K562 (cell line): ENCODE measurements around the gene SULT2B1. TPM values are rescaled to one million over a fixed set of nuclear protein-coding genes. Genes with fewer than 3 reads are reported as not detected.

Source experiments
- ASH1L ChIP-seq: fragments of 450-650 bp; IDR thresholded peaks from 2 replicates; pipeline ENCODE4 v1.6.1; 2018; ENCODE audit warnings: borderline replicate concordance, mild to moderate bottlenecking, low read depth; ENCODE audit not compliant: partially characterized antibody
- ELF4 ChIP-seq: fragments of 450-650 bp; formaldehyde crosslinking; IDR thresholded peaks from 2 replicates; pipeline ENCODE4 v1.4.0; 2022; ENCODE audit warnings: missing genetic modification characterization
- HDGF ChIP-seq: fragments of 450-650 bp; IDR thresholded peaks from 2 replicates; pipeline ENCODE4 v1.6.1; 2016
- HMBOX1 ChIP-seq: sonication (generic); IDR thresholded peaks from 2 replicates; pipeline ENCODE4 v1.6.1; 2016
- PCBP1 ChIP-seq: fragments of 200-400 bp; formaldehyde crosslinking; IDR thresholded peaks from 2 replicates; pipeline ENCODE4 v1.6.1; 2018; ENCODE audit warnings: mild to moderate bottlenecking, low read depth, low read length; ENCODE audit not compliant: poor library complexity, severe bottlenecking
- SMARCC2 ChIP-seq: fragments of 450-650 bp; IDR thresholded peaks from 2 replicates; pipeline ENCODE4 v1.6.1; 2017; ENCODE audit warnings: antibody characterized with exemption, moderate library complexity, mild to moderate bottlenecking, low read depth
- TCFL5 ChIP-seq: fragments of 250-450 bp; sonication (Bioruptor Pico); conservative IDR thresholded peaks from 2 replicates; pipeline ENCODE4 v1.6.1; 2021; ENCODE audit warnings: mild to moderate bottlenecking, moderate library complexity, matching md5 sums
- ZBTB40 ChIP-seq, 2 experiments: fragments of 450-650 bp in 1 of 2; sonication (generic) in 1 of 2; formaldehyde crosslinking in 1 of 2; IDR thresholded peaks; 2 replicates each; pipeline versions ENCODE4 v1.7.1 to v1.9.0; 2016 to 2022; ENCODE audit warnings: inconsistent platforms in 1 of 2, mild to moderate bottlenecking in 1 of 2, missing genetic modification reagents in 1 of 2
- ZFX ChIP-seq: sonication (generic); formaldehyde crosslinking; IDR thresholded peaks from 2 replicates; pipeline ENCODE4 v1.8.0; 2022; ENCODE audit warnings: mild to moderate bottlenecking, missing genetic modification reagents, moderate library complexity
- ZKSCAN8 ChIP-seq: fragments of 200-800 bp; sonication (Bioruptor generic); IDR thresholded peaks from 2 replicates; pipeline ENCODE4 v1.6.1; 2016; ENCODE audit warnings: missing genetic modification characterization, missing compliant biosample characterization
- ZNF445 ChIP-seq: fragments of 250-450 bp; sonication (Bioruptor Pico); IDR thresholded peaks from 2 replicates; pipeline ENCODE4 v1.4.0; 2020; ENCODE audit warnings: low read depth, mild to moderate bottlenecking, moderate library complexity
- ZNF586 ChIP-seq: fragments of 450-650 bp; formaldehyde crosslinking; conservative IDR thresholded peaks from 2 replicates; pipeline ENCODE4 v1.4.0; 2020; ENCODE audit warnings: mild to moderate bottlenecking, moderate library complexity
- polyA plus RNA-seq, 8 experiments: library from polyadenylated mRNA; depleted of rRNA in 4 of 8; stranded (reverse) in 5 of 8; unstranded in 3 of 8; fragments of >200 nt; fragmentation: Nextera tagmentation in 2 of 8; fragmentation: Illumina TruSeq in 1 of 8; extraction: Ambion mirVana in 2 of 8; extraction: Trizol in 1 of 8; gene quantifications; 2 replicates each; pipeline versions ENCODE4 v1.2.1 to v1.2.3, GENCODE V29; 2011 to 2014; ENCODE audit warnings: inconsistent platforms in 1 of 8, missing spikeins in 1 of 8
- total RNA-seq, 7 experiments: library from RNA; depleted of rRNA in 6 of 7; stranded (reverse); fragments of >200 nt in 6 of 7; fragmentation: Illumina TruSeq in 2 of 7; extraction: Trizol in 2 of 7; gene quantifications; 2 replicates each; pipeline versions ENCODE4 v1.2.1 to v1.2.3, GENCODE V29; 2011 to 2021; ENCODE audit warnings: low replicate concordance in 1 of 7
- TF ChIP-seq, protein P1 (sequence below): IDR thresholded peaks from 2 replicates; pipeline ENCODE4 v1.6.1; 2016; ENCODE audit warnings: missing genetic modification characterization, missing compliant biosample characterization
- TF ChIP-seq, protein P2 (sequence below): sonication (generic); formaldehyde crosslinking; IDR thresholded peaks from 2 replicates; pipeline ENCODE4 v1.9.0; 2022; ENCODE audit warnings: mild to moderate bottlenecking, missing genetic modification reagents

SULT2B1 gene
- total and polyA plus RNA-seq, 9 of the 15 experiments (the other 6 are each of a cell fraction or from before 2014, with no cell fraction given), result 0.09 to 0.62 (median 0.22) TPM; not detected in 2

GRCh38 chr19:48618916-48619691, 67.1 kb downstream of the SULT2B1 start, which contains the start of the genes RPL18 and SPHK2 (continued):
- TF ChIP-seq ZBTB40 (IDR thresholded peaks at IDR 0.05), result peak; percentile 94
- TF ChIP-seq ZBTB40 (CRISPR knock-in tag; IDR thresholded peaks at IDR 0.05), result no peak
- TF ChIP-seq TCFL5 (CRISPR knock-in tag), result no peak
- TF ChIP-seq ZFX, result peak; percentile 65
- TF ChIP-seq HDGF, result peak; percentile 97; the same call in 1 of the 2 replicates
- TF ChIP-seq, protein P1, sequence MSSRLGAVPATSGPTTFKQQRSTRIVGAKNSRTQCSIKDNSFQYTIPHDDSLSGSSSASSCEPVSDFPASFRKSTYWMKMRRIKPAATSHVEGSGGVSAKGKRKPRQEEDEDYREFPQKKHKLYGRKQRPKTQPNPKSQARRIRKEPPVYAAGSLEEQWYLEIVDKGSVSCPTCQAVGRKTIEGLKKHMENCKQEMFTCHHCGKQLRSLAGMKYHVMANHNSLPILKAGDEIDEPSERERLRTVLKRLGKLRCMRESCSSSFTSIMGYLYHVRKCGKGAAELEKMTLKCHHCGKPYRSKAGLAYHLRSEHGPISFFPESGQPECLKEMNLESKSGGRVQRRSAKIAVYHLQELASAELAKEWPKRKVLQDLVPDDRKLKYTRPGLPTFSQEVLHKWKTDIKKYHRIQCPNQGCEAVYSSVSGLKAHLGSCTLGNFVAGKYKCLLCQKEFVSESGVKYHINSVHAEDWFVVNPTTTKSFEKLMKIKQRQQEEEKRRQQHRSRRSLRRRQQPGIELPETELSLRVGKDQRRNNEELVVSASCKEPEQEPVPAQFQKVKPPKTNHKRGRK (tag), result no peak
- no peak for TF ChIP-seq ZNF586 (CRISPR knock-in tag)
- TF ChIP-seq ZKSCAN8, result no peak
- TF ChIP-seq ASH1L, result no peak
- TF ChIP-seq, protein P2, sequence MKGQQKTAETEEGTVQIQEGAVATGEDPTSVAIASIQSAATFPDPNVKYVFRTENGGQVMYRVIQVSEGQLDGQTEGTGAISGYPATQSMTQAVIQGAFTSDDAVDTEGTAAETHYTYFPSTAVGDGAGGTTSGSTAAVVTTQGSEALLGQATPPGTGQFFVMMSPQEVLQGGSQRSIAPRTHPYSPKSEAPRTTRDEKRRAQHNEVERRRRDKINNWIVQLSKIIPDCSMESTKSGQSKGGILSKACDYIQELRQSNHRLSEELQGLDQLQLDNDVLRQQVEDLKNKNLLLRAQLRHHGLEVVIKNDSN, result no peak; the same call in 1 of the 2 replicates
- peak; percentile 74; the same call in 1 of the 2 replicates for TF ChIP-seq ELF4 (CRISPR knock-in tag)
- TF ChIP-seq HMBOX1, result peak; percentile 93
- 0 out of 2 replicates have a peak, but pooled peaks have one; percentile 31 for TF ChIP-seq SMARCC2
- no peak for TF ChIP-seq ZNF445 (CRISPR knock-in tag)
- peak; percentile 92 for TF ChIP-seq PCBP1
